UCSD-AML1 (cell line): ENCODE measurements around the gene MAGEA9.
"Not testable (repeated sequence)": the region's sequence is repeated elsewhere in the genome, so short reads cannot be mapped to it uniquely, and the experiment has no call there.

ENCODE experiments used
- DNase-seq: peaks from one replicate; lab custom pipeline; 2025; ENCODE audit not compliant: unreplicated experiment; lab: John Stamatoyannopoulos, UW

MAGEA9 gene, protein sequence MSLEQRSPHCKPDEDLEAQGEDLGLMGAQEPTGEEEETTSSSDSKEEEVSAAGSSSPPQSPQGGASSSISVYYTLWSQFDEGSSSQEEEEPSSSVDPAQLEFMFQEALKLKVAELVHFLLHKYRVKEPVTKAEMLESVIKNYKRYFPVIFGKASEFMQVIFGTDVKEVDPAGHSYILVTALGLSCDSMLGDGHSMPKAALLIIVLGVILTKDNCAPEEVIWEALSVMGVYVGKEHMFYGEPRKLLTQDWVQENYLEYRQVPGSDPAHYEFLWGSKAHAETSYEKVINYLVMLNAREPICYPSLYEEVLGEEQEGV

DNA sequence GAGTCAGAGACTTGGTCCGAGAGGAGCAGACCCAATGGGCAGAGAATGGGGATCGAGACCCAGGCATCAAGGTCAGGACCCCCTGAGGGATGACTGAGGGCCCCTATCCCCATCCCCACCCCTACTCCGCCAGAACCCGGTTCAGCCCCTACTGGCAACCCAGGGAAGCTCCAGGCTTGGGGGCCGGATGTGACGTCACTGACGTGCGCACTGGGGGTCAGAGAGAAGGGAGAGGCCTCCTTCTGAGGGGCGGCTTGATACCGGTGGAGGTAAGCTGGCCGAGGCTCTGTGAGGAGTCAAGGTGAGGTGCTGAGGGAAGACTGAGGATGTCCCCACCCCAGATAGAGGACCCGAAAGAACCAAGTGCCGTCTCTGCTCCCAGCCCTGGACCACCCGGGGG lies at the start of gene MAGEA9:
TSS of gene MAGEA9 (plus strand) at position 204 of the 400 bp plus-strand sequence. CDS start 4,281 bp downstream, outside the sequence.
- DNase-seq, result not testable (repeated sequence)

DNA sequence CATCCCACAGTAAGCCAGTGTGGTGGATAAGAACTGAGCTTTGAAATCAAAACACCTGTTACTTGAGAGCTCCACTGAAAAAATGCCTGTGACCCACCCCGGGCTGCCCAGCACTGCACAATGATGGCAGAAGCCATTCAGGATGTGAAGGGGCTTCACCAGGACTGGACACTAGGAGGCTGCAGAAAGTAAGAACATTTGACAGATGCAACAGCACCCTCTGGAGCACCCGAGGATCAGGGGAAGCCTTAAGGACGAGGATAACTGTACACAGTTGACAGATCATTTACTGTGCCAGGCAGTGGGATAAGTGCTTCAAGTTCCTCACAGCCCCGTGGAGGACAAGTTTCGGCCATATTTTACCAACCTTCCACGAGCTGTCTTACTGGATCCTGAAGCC lies 39.5 kb upstream of the MAGEA9 start:
- not testable (repeated sequence) for DNase-seq

DNA sequence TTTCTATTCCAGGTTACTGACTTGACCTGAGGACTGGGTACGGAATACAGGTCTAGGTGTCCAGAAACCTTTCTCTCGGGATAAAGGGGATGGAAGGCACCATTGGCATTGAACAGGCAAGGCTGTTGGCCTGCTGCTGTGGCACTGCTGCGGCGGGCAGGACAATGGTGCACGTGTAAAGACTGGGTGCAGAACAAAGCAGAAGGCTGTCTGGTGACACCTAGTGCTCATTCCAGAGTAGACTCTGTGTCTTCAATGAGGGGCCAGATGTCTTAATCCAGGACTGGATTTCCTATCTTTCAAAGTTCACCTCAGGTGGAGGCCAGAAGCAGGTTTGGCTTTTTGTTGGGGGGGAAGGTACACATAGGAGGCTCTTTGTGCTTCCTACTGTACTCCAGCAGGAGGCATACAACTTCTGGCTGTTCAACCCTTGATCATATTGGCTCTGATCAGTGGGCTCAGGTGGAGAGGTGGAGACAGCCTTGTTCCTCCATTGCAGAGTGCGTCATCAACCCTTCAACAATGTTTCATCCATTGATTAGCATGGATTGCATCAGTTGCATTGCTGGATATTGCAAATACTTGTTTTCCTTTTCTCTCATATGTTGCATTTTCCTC lies 35.2 kb upstream of the MAGEA9 start:
- DNase-seq, result not testable (repeated sequence)

DNA sequence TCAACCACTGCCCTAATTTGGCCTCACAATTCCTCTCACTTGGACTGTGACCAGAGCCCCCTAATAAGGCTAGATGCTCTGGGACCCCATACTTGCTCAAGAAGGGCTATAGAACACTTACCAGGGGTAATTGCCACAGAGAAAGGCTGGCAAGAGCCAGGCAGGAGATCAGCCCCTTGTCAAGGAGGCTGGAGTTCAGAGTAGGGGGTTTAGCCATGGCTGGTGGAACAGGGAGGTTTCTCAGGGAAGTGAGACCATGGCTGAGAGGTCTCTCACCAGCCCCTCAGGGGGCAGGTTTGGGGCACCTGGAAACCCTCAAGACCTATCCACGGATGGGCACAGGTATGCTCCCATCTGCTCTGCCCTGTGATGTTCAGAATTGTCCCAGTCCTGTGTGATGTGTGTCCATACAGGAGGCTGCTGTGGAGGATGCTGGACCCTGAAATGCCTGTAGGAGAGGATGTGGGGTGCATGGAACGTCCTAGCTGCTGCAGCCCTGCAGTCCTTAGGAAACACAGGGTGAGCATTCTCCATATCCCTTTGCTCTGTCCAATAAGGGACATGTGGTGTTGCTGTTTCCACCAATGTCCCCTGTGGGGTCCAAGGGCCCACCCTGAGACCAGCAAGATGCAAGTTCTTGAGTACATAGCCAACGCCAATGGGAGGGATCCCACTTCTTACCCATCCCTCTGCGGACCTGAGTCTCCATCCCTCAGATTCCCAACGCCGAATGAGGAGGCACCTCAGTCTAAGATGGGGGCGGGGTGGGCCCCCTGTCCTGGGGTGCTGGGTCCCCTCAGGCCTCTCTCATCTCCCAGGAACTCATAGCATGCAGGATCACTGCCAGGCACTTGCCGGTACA lies 24.3 kb upstream of the MAGEA9 start:
- no peak for DNase-seq

DNA sequence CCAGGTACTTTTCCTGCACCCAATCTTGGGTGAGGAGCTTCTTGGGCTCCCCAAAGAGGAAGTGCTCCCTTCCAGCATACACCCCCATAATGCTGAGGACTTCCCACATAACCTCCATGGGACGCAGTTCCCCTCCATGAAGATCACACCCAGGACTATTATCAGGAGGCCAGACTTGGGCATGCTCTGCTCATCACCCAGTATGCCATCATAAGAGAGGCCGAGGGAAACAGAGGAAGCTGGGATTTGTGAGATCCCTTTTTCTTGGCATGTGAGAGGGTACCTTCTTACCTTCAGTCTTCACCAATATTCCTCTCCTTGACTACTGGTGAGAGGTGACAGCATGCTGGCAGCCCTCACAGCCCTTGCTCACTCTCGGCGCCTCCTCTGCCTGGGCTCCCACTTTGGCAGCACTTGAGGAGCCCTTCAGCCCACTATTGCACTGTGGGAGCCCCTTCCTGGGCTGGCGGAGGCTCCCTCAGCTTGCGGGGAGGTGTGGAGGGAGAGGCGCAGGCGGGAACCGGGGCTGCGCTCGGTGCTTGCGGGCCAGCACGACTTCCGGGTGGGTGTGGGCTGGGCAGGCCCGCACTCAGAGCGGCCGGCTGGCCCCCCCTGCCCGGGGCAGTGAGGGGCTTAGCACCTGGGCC lies 23.5 kb upstream of the MAGEA9 start:
- no peak for DNase-seq

DNA sequence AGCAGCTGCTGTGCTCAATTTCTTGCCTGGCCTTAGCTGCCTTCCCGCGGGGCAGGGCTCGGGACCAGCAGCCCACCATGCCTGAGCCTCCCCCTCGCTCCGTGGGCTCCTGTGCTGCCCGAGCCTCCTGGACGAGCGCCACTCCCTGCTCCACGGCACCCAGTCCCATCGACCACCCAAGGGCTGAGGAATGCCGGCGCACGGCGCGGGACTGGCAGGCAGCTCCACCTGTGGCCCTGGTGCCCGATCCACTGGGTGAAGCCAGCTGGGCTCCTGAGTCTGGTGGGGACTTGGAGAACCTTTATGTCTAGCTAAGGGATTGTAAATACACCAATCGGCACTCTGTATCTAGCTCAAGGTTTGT lies 23.0 kb upstream of the MAGEA9 start:
- DNase-seq, result not testable (repeated sequence)

DNA sequence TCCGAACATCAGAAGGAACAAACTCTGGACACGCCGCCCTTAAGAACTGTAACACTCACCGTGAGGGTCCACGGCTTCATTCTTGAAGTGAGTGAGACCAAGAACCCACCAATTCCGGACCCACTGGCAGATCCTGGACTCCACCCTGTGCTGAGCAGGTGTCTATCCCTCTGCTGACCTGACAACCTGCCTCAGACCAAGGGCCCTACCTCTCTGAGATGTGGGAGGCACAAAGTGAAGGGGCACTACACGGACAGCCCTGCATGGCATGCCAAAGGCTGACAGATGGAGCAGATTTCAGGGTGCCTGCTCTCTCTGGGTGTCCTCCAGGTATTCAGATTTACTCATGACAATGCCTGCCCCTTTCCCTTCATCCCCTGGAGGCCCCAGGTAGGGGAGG lies 21.9 kb upstream of the MAGEA9 start:
- DNase-seq, result no peak

DNA sequence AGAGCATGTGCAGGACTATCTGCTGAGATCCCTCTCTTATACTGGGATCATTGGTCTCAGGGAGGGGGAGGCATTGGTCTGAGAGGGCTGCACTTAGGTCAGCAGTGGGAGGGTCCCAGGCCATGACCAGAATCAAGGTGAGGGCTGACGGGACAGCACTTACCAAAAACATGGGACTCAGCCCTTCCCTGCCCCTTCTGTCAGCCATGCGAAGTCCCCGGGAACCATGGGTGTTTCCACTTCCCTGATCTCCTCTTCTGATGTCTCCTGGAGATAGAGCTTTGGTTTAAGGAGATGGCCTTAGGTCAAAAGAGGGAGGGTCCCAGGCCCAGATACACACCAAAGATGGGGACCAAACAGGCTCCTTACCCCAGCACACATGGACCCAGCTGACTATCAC lies 20.8 kb upstream of the MAGEA9 start:
- DNase-seq, result no peak

DNA sequence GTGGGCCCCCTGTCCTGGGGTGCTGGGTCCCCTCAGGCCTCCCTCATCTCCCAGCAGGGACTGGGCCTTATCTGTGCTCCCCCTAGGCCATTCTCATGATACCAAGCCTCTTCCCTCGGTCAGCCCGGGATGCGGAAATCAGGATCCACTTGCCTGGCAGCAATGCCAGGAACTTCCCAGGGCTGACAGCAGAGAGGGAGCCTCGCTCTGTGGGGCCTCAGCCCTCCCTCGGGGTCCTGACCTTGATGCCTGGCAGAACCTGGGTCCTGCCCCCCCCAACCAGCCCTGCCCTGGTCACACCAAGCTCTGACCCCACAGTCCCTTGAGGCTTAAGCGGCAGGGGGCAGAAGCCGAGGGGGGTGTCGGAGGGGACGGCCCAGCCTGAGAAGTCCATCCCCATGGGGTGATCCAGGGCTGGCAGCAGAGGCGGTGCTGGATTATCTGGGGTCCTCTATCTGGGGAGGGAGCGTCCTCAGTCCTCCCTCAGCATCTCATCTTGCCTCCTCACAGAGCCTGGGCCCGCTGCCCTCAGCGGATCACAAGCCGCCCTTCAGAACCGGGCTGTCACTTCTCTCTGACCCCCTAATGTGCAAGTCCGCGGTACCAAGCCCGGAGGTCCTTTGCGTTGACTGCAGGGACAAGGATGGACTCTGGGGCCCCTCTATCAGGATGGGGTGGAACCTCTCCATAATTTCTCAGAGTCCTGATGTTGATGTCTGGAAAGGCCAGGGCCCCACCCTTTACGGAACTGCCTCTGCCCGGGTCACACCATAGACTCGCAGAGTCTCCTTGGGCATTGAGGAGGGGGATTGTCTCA lies 19.7 kb upstream of the MAGEA9 start:
- not testable (repeated sequence) for DNase-seq

DNA sequence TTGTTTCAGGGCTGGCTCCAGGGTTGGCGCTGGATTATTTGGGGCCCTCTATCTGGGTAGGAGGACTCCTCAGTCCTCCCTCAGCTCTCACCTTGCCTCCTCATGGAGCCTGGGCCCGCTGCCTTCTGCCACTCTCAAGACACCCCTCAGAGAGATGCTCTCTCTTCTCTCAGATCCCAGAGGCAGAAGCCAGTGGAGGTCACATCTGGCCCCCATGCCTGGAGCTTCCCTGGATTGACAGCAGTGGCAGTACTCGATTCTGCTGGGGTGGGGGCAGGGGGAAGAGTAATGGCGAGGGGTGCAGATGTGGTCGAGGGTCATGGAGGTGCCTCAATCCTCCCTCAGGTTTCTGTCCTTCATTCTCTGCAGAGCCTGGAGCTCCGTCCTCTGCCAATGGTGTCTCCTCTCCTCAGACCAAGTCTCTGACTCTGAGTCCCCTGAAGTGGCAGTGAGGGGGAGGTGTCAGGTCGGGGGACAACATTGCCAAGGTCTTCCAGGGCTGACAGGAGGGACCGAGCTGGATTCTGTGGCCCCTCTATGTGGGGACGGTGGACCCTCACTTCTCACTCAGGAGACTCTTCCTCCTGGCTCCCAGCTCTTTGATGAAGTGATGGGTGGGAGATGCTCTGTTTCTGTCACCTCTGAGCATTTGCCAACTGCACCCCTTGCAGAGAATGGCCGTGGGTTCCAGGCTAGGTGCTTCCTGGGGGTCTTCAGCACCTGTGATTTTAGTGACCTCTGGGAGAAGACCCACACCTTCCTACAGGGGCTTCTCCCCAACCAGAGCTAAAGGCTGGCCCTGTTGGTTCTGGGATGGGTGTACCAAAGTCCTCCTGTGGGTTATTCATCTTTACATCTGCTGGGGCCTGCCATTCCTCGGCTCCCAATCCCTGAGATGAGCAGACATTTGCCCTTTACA lies 18.8 kb upstream of the MAGEA9 start:
- no peak for DNase-seq

DNA sequence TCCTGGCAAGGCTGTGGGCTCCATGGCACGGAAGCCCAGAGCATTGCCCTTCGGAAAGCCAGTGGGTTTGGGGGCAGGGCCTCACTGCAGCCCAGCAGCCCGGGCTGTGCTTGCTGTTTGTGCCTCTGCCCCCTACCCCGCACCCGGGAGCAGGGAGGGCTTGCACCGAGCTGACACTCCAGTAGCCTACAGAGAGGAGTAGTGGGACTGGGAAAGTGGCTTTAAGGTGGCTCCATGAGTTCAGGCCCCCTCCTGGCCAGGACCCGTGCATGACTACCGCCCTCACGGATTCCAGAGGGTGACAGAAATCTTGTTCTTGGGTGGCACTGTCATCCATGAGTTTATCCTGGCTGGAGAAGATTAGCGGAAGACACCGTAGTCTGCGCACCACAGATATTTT lies 11.4 kb upstream of the MAGEA9 start:
- DNase-seq, result not testable (repeated sequence)

DNA sequence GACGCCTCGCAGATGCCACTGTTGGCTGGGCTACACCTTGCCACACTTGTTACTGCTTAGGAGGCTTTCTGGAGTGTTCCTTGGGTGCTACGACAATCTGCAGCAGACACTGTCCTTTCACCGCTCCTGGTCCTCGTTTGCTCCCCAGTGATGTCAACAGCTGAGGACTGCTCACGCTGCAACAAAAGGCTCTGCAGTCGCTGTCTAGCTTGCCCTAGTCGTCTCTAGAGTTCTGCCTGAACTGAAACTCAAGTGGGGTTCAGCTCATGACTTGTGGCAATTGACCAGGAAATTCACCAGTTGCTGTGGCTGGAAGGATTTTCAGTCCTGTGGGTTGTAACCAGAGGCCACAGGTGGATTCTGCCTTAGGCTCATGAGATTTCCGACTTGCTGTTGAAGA lies 8.7 kb upstream of the MAGEA9 start:
- not testable (repeated sequence) for DNase-seq

DNA sequence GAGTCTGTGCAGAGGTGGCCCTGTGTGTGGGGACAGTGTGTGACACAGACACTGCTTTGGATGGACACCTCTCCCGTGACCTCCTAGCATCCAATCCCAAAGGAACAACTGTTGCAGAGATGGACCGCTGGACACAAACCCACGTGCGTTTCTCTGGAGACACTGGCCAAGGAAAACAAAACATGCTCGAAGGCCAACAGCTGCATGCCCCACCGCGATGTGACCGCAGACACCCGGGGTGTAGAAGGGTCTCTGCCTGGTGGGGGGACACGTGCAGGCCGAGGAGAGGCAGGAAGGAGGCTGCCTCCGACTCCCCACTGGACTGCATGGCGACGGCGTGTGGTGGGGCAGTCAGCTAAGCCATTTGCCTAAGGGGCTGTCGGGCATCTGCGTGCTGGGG lies 8.0 kb upstream of the MAGEA9 start, which contains the start of gene HSFX1:
TSS of gene HSFX1 (plus strand) at position 301 of the 400 bp plus-strand sequence. CDS start 614 bp downstream, outside the sequence.
- not testable (repeated sequence) for DNase-seq

DNA sequence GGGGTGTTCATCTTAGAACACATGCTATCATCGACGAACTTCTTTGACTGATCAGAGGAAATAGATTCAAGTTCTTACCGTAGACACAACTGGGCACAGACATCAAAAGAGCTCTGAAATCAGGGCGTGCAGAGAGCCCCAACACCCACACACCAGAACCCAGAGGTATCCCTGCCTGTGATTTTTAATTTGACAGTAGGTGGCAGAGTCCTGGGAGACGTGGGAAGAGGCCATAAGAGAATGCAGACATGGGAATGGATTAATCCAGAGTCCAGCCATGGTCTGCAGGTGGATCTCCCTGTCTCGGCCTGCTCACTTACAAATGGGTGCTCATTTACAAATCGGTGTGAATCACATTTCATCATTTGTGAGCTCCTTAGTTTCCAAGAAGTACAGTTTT lies 3.7 kb upstream of the MAGEA9 start:
- not testable (repeated sequence) for DNase-seq

DNA sequence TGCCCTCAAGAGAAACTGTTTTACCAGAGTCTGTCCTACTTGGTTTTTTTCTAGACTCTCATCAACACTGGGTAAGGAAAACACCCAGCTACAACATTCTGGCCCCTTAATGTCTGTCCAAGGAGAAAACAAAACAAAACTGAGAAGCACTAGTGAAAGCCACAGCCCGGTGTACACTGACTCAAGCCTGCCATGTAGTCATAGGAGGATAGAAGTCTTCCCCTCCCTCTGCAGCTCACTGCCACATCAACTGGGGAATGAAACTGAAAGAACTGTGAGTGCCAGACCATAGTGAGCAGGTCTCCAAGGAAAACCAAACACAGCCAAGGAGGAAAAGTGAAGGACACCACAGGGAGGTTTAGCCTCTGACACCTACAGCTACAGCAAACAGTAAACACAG lies 13.8 kb downstream of the MAGEA9 start:
- not testable (repeated sequence) for DNase-seq

DNA sequence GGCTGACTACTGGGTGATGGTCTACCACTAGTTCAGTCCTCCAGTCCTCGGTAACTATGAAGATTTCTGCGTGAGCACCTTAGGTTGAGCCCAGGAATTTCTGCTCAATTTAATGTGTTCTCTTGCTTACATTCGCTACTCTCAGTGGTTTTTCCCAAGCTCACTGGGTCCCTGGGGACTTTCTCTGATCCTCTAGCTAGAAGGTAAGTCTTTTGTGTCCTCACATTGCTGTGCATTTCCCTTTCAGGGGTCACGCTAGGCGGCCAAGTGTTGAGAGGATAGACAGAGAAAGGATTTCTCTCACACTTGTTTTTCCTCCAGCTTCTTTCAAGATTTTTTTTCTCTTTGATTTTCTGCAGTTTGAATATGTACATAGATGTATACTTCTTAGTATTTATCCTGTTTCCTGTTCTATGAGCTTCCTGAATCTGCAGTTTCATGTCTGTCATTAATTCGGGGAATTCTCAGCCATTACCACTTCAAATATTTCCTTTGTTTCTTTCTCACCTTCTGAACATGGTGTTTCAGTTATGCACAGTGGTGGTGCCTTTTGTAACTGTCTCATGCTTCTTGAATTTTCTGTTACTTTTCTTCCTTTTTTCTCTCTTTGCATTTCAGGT lies 17.5 kb downstream of the MAGEA9 start:
- no peak for DNase-seq

DNA sequence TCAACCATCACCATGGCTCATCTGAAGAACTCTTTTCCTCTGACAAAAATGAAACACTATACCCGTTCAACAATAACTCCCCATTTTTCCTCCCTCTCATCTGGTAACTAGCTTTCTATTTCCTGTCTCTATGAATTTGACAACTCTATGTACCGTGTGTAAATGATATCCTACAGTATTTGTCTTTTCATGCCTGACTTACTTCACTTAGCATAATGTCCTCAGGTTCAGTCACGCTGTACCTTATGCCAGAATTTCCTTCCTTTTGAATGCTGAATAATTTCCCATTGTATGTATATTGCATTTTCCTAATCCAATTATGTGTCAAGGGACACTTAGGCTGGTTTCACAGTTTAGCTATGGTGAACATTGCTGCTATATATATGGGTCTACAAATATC lies 18.2 kb downstream of the MAGEA9 start:
- no peak for DNase-seq

DNA sequence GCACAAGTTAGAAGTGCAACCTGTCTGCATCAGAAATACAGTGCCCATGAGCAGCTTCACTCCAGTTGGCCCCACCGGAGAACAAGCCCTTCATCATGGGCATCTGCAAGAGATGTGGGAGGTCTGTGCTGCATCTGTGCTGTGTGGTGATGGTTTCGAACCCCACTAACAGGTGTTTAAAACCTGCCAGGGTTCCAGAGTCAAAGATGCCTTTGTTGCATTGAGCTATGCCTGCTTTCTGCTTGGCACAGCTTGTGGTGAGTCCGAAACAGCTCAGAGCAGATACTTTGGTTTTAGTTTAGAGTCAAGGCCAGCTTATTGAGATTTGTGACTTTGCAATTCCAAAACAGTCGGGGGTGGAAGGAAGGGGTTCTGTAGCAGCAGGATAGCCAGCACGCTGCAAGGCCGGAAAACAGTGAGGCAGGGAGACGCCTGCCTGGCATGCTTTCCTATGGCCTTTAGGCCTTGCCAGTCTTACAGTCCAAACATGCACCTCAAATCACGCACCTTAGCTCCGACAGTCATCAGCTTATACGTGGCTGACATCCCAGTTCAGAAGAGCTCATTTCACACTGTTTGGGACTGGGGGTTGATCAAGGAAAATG lies 21.8 kb downstream of the MAGEA9 start:
- DNase-seq, result no peak
